T-helper 2 cell treated with Interferon-gamma antibody and Interleukin-4, amounts not matched to agents 5 μg/mL and 100 μg/mL, for 36 hours (primary cell): ENCODE data around the gene SOD1.
"Not testable (repeated sequence)": the region's sequence is repeated elsewhere in the genome, so short reads cannot be mapped to it uniquely, and the experiment has no call there.

Experiments used
- DNase-seq: peaks from one replicate; pipeline ENCODE4 v3.0.0; 2021; ENCODE audit warnings: low spot score
- H3K27ac Mint-ChIP-seq: one replicate; pipeline ENCODE4 v1.8.0; 2021; ENCODE audit warnings: mild to moderate bottlenecking, mixed read lengths
- H3K27me3 Mint-ChIP-seq: one replicate; pipeline ENCODE4 v1.8.0; 2021; ENCODE audit warnings: low read depth, mixed read lengths
- H3K36me3 Mint-ChIP-seq: one replicate; pipeline ENCODE4 v1.8.0; 2021; ENCODE audit warnings: low read depth, mixed read lengths
- H3K4me1 Mint-ChIP-seq: one replicate; pipeline ENCODE4 v1.8.0; 2021; ENCODE audit warnings: low read depth, mixed read lengths
- H3K4me3 Mint-ChIP-seq: one replicate; pipeline ENCODE4 v1.8.0; 2022; ENCODE audit warnings: mild to moderate bottlenecking, moderate library complexity, mixed read lengths
- H3K9me3 Mint-ChIP-seq: one replicate; pipeline ENCODE4 v1.8.0; 2021; ENCODE audit warnings: mixed read lengths

Gene SOD1

DNA sequence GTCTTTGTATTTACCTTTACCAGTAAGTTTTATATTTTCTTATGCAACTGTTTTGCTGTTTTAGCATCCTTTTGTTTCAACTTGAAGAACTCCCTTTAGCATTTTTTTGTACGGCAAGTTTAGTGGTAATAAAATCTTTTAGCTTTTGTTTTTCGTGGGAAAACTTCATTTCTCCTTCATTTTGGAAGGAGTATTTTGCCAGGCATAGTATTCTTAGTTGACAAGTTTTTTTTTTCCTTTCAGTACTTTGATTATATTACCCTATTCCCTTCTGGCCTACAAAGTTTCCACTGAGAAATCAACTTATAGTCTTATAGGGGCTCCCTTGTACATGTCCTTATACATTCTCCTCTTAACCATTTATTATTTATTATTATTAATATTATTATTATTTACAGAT lies 22.6 kb upstream of the SOD1 start:
- no peak overlapping the region for H3K27ac Mint-ChIP-seq
- H3K4me1 Mint-ChIP-seq: no peaks in the 10 kb centered on the region
- H3K4me3 Mint-ChIP-seq: no peak overlapping the region
- H3K9me3 Mint-ChIP-seq: peaks cover 8% of the 10 kb centered on the region
- no peaks in the 10 kb centered on the region for H3K36me3 Mint-ChIP-seq
- no peak for DNase-seq
- peaks cover 2% of the 10 kb centered on the region for H3K27me3 Mint-ChIP-seq

DNA sequence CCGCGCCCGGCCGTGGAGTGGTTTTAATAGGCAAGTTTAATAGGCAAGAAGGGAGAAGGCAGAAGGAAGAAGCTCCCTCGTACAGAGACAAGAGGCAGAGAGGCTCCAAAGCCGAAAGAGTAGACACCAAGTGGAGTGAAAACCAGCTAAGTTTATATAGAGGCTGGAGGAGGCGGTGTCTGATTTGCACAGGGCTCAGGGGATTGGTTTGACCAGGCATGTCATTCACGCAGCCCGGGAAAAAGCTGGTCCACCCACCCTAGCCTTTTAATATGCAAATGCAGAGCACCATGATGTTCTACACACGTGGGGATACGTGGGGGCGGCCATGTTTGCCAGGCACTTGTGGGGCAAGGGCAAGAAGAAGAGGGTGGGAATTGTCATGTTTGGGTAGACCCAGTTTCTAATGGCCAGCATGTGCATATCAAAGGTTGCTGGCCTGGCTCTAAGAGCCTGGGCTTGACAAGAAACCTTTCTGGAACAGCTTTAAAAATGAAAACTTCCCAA lies 18.0 kb upstream of the SOD1 start:
- H3K4me1 Mint-ChIP-seq: no peaks in the 10 kb centered on the region
- DNase-seq: no peak
- H3K27me3 Mint-ChIP-seq: no peaks in the 10 kb centered on the region
- no peaks in the 10 kb centered on the region for H3K36me3 Mint-ChIP-seq
- H3K9me3 Mint-ChIP-seq: peaks cover 7% of the 10 kb centered on the region
- H3K27ac Mint-ChIP-seq: no peak overlapping the region
- no peak overlapping the region for H3K4me3 Mint-ChIP-seq

DNA sequence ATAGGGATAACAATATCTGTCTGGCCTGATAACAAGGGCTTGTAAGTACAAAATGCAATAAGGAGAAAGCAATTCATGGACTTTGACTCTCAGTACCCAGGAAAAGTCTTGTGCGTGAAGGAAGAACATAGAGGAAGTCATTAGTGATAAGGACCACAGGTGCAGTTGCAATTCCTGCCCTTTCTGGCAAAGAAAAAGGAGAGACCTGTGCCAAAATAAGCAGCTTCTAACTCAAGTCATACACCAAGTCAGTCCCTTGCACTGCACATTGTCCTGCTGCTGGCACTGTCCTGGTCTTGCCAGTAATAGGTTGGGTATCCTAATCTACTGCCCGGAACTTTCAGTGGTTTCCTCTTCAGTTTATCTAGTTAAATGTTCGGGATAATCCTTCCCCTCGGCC lies 14.8 kb upstream of the SOD1 start:
- H3K4me1 Mint-ChIP-seq: no peaks in the 10 kb centered on the region
- no peak overlapping the region for H3K27ac Mint-ChIP-seq
- H3K4me3 Mint-ChIP-seq: no peak overlapping the region
- no peaks in the 10 kb centered on the region for H3K36me3 Mint-ChIP-seq
- peaks cover 3% of the 10 kb centered on the region for H3K27me3 Mint-ChIP-seq
- DNase-seq: no peak
- H3K9me3 Mint-ChIP-seq: no peaks in the 10 kb centered on the region

DNA sequence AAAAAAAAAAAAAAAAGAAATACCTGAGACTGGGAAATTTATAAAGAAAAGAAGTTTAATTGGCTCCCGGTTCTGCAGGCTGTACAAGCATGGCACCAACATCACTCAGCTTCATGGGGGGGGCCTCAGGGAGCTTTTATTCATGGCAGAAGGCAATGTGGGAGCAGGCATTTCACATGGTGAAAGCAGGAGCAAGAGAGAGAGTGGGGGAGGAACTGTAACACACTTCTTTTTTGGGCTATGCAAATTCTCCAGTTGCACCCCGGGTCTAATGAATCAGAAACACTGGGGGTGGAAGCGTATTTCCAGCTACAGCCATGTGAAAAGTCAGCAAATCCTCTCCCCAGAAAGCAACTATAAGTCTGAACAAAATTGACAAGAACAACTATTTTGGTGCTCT lies 11.8 kb upstream of the SOD1 start:
- peaks cover 10% of the 10 kb centered on the region for H3K27me3 Mint-ChIP-seq
- no peak overlapping the region for H3K4me3 Mint-ChIP-seq
- DNase-seq: no peak
- H3K4me1 Mint-ChIP-seq: no peaks in the 10 kb centered on the region
- no peaks in the 10 kb centered on the region for H3K36me3 Mint-ChIP-seq
- peaks cover 5% of the 10 kb centered on the region for H3K9me3 Mint-ChIP-seq
- H3K27ac Mint-ChIP-seq: no peak overlapping the region

DNA sequence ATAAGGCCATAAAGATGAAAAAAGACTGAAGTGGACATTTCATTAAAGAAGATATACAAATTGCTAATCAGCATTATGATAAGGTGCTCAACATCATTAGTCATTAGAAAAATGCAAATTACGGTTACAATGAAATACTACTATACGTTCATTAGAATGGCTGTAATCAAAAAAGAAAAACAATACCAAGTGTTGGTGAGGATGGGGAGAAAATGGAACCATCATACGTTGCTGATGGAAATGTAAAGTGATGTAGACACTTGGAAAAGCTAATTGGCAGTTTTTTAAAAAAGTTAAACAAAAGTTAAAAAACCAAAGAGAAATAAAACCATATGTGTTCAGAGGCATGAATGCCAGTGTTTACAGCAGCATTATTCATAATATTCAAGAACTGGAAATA lies 8.6 kb upstream of the SOD1 start:
- H3K27me3 Mint-ChIP-seq: peaks cover 10% of the 10 kb centered on the region
- H3K4me3 Mint-ChIP-seq: no peak overlapping the region
- DNase-seq: no peak
- H3K9me3 Mint-ChIP-seq: peaks cover 5% of the 10 kb centered on the region
- H3K36me3 Mint-ChIP-seq: no peaks in the 10 kb centered on the region
- peaks cover 11% of the 10 kb centered on the region for H3K4me1 Mint-ChIP-seq
- no peak overlapping the region for H3K27ac Mint-ChIP-seq

DNA sequence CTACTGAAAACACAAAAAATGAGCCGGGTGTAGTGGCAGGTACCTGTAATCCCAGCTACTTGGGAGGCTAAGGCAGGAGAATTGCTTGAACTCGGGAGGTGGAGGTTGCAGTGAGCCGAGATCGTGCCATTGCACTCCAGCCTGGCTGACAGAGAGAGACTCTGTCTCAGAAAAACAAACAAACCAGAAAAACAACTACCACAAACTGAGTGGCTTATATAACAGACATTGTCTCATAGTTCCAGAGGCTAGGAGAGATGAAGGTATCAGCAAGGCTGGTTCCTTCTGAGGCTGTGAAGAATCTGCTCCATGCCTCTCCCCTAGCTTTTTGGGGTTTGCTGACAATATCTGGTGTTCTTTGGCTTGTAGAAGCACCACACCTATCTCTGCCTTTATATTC lies 8.0 kb upstream of the SOD1 start:
- DNase-seq, H3K36me3 Mint-ChIP-seq, H3K4me3 Mint-ChIP-seq, H3K9me3 Mint-ChIP-seq, H3K27ac Mint-ChIP-seq: not testable (repeated sequence)
- H3K27me3 Mint-ChIP-seq: peaks cover 10% of the 10 kb centered on the region
- H3K4me1 Mint-ChIP-seq: peaks cover 15% of the 10 kb centered on the region

DNA sequence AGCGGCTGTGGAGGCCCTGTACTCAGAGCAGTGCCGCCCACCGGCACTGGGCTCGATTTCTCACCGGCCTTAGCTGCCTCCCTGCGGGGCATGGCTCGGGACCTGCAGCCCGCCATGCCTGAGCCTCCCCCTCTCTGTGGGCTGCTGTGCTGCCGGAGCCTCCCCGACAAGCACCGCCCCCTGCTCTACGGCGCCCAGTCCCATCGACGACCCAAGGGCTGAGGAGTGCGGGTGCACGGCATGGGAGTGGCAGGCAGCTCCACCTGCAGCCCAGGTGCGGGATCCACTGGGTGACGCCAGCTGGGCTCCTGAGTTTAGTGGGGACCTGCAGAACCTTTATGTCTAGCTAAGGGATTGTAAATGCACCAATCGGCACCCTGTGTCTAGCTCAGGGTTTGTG lies 5.2 kb upstream of the SOD1 start:
- Mint-ChIP-seq H3K27ac (no peak overlapping the region), H3K36me3 (peaks cover 2% of the 10 kb centered on the region), H3K27me3 (peaks cover 7% of the 10 kb centered on the region), H3K4me1 (peaks cover 25% of the 10 kb centered on the region), H3K4me3 (no peak overlapping the region), H3K9me3 (peaks cover 8% of the 10 kb centered on the region)
- no peak for DNase-seq

DNA sequence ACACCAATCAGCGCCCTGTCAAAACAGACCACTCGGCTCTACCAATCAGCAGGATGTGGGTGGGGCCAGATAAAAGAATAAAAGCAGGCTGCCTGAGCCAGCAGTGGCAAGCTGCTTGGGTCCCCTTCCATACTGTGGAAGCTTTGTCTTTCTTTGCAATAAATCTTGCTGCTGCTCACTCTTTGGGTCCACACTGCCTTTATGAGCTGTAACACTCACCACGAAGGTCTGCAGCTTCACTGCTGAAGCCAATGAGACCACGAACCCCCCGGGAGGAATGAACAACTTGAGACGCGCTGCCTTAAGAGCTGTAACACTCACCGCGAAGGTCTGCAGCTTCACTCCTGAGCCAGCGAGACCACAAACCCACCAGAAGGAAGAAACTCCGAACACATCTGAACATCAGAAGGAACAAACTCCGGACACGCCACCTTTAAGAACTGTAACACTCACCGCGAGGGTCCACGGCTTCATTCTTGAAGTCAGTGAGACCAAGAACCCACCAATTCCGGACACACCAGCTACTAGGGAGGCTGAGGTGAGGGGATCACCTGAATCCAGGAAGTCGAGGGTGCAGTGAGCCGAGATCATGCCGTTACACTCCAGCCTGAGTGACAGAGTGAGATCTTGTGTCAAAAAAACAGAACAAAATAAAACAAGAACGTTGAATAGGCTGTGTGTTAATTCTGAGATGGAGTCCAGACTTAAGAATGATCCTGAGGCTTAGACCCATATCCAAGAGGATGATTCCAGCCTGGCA lies 4.5 kb upstream of the SOD1 start:
- peak overlapping the region; percentile 54 for H3K4me3 Mint-ChIP-seq
- not testable (repeated sequence) for H3K36me3 Mint-ChIP-seq, H3K9me3 Mint-ChIP-seq, DNase-seq, H3K27me3 Mint-ChIP-seq
- H3K27ac Mint-ChIP-seq: peak overlapping the region; percentile 53
- H3K4me1 Mint-ChIP-seq: peaks cover 27% of the 10 kb centered on the region

DNA sequence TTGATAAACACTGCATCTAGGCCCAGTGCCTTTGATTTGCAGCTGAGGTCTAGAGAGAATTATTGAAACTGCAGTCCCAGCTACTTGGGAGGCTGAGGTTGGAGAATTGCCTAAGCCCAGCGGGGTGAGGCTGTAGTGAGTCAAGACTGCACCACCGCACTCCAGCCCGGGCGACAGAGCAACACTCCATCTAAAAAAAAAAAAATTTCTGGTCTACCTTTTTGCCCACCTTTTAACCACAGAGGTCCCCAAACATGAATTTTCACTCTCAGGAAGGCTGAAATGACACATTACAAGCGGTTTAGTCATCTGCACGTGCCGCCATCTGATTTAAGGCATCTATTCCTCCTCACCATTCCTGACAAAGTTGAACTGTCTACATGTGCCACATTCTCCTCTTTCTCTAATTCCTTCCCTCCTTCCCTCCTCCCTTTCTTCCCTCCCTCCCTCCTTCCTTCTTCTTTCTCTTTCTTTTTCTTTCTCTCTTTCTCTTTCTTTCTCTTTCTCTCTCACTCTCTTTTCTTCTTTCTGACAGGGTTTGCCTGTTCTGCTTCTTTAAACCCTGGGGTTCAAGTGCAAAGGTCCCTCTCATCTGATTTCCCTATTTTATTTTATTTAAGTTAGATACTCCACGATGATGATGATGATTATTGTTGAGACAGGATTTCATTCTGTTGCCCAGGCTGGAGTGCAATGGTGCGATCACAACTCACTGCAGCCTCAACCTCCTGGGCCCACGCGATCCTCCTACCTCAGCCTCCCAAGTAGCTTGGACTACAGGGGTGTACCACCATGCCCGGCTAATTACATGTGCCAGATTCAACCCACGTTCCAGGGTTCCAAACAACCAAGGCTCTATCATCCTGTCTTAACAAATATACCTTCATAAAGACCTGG lies 3.0 kb upstream of the SOD1 start:
- H3K4me3 Mint-ChIP-seq: peak overlapping the region; percentile 49
- peaks cover 3% of the 10 kb centered on the region for H3K9me3 Mint-ChIP-seq
- H3K27me3 Mint-ChIP-seq: peaks cover 2% of the 10 kb centered on the region
- peaks cover 35% of the 10 kb centered on the region for H3K4me1 Mint-ChIP-seq
- peak; percentile 32 for DNase-seq
- H3K27ac Mint-ChIP-seq: no peak overlapping the region
- peaks cover 12% of the 10 kb centered on the region for H3K36me3 Mint-ChIP-seq

DNA sequence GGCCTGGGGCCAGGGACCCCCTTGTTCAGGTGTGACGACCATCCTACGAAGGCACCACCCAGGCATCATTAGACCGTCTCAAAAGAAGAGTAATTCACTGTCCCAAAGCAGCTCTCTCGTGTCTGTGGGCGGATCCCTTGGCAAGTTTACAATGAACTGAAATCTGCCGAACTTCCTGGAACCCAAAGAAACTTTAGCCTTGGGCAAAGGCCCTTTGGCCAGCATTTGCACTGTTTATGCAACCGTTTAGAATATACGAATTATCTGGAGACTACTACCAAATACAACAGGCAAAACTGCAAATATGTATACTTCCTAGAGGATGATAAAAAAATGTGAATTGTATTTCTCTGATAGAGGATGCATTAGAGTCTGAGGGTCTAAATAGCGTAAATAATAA lies 1.4 kb upstream of the SOD1 start:
- no peak overlapping the region for H3K27ac Mint-ChIP-seq

DNA sequence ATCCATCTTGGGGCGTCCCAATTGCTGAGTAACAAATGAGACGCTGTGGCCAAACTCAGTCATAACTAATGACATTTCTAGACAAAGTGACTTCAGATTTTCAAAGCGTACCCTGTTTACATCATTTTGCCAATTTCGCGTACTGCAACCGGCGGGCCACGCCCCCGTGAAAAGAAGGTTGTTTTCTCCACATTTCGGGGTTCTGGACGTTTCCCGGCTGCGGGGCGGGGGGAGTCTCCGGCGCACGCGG lies 282 bp upstream of the SOD1 start:
- Mint-ChIP-seq H3K9me3 (peaks cover 3% of the 10 kb centered on the region), H3K4me3 (peak overlapping the region; percentile 99), H3K36me3 (peaks cover 25% of the 10 kb centered on the region), H3K27ac (peak overlapping the region; percentile 99), H3K27me3 (no peaks in the 10 kb centered on the region), H3K4me1 (peaks cover 51% of the 10 kb centered on the region)
- DNase-seq: no peak

More for the DNA sequence above, 1.4 kb upstream of the SOD1 start:
- H3K4me1 Mint-ChIP-seq: peaks cover 46% of the 10 kb centered on the region
- H3K9me3 Mint-ChIP-seq: peaks cover 3% of the 10 kb centered on the region
- no peak for DNase-seq
- no peak overlapping the region for H3K4me3 Mint-ChIP-seq
- no peaks in the 10 kb centered on the region for H3K27me3 Mint-ChIP-seq
- H3K36me3 Mint-ChIP-seq: peaks cover 22% of the 10 kb centered on the region

DNA sequence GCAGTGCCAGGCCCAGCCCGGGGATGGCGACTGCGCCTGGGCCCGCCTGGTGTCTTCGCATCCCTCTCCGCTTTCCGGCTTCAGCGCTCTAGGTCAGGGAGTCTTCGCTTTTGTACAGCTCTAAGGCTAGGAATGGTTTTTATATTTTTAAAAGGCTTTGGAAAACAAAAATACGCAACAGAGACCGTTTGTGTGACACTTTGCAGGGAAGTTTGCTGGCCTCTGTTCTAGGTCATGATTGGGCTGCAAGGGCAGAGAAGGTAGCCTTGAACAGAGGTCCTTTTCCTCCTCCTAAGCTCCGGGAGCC lies 719 bp downstream of the SOD1 start:
- peaks cover 51% of the 10 kb centered on the region for H3K4me1 Mint-ChIP-seq

DNA sequence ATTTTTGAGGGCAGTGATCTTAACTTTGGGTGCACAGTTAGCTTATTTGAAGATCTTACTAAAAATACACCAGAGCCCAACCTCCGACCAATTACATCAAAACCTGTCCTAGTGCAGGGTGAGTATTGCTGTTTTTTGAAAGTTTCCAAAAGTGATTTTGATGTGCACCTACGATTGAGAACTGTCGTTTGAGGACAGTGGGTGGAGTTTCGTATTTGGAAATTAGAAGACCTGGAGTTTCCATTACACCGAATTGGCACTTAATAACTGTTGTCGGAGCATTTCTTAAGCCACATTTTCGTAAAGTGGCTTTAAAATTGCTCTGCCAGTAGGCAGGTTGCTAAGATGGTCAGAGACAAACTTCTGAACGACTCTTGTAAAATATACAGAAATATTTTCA lies 1.1 kb downstream of the SOD1 start:
- H3K36me3 Mint-ChIP-seq: peaks cover 36% of the 10 kb centered on the region
- H3K4me3 Mint-ChIP-seq: peak overlapping the region; percentile 91
- peaks cover 53% of the 10 kb centered on the region for H3K4me1 Mint-ChIP-seq
- H3K9me3 Mint-ChIP-seq: peaks cover 3% of the 10 kb centered on the region
- H3K27ac Mint-ChIP-seq: peak overlapping the region; percentile 88
- no peak for DNase-seq
- H3K27me3 Mint-ChIP-seq: no peaks in the 10 kb centered on the region

More for the DNA sequence above, 719 bp downstream of the SOD1 start:
- H3K27ac Mint-ChIP-seq: peak overlapping the region; percentile 88
- H3K9me3 Mint-ChIP-seq: peaks cover 3% of the 10 kb centered on the region
- H3K27me3 Mint-ChIP-seq: no peaks in the 10 kb centered on the region
- peak overlapping the region; percentile 91 for H3K4me3 Mint-ChIP-seq
- H3K36me3 Mint-ChIP-seq: peaks cover 32% of the 10 kb centered on the region
- DNase-seq: no peak

DNA sequence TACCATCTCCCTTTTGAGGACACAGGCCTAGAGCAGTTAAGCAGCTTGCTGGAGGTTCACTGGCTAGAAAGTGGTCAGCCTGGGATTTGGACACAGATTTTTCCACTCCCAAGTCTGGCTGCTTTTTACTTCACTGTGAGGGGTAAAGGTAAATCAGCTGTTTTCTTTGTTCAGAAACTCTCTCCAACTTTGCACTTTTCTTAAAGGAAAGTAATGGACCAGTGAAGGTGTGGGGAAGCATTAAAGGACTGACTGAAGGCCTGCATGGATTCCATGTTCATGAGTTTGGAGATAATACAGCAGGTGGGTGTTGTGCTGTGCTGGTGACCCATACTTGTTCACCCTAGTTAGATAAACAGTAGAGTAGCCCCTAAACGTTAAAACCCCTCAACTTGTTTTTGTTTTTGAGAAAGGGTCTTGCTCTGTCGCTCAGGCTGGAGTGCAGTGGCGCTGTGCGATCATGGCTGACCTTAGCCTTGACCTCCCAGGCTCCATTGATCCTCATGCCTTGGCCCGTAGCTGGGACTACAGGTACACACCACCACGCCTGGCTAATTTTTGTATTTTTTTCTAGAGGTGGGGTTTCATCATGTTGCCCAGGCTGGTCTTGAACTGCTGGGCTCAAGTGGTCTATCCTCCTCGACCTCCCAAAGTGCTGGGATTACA lies 4.2 kb downstream of the SOD1 start:
- peaks cover 3% of the 10 kb centered on the region for H3K9me3 Mint-ChIP-seq
- peaks cover 59% of the 10 kb centered on the region for H3K36me3 Mint-ChIP-seq
- DNase-seq: no peak
- no peak overlapping the region for H3K27ac Mint-ChIP-seq
- H3K27me3 Mint-ChIP-seq: no peaks in the 10 kb centered on the region
- no peak overlapping the region for H3K4me3 Mint-ChIP-seq
- H3K4me1 Mint-ChIP-seq: peaks cover 58% of the 10 kb centered on the region
